Lower leg skin (tissue), 4 donors: Measurements from ENCODE around the gene KRTAP10-10. TPM values are rescaled to one million over a fixed set of nuclear protein-coding genes. Genes with fewer than 3 reads are reported as not detected.
"Not testable (repeated sequence)": the region's sequence is repeated elsewhere in the genome, so short reads cannot be mapped to it uniquely, and the experiment has no call there.

Source experiments
- DNase-seq, 2 donors: peaks; one replicate each; pipeline ENCODE4 v3.0.0-alpha.2; 2019; ENCODE audit warnings: low spot score in 2 of 2
- H3K4me3 ChIP-seq: fragments of 200-600 bp; sonication (generic); 2 replicates; pipeline ENCODE4 v1.5.1; 2017; ENCODE audit warnings: mild to moderate bottlenecking, low read depth; ENCODE audit not compliant: poor library complexity, severe bottlenecking
- POLR2A ChIP-seq, 2 donors: fragments of 450-650 bp; IDR thresholded peaks; one replicate each; pipeline ENCODE4 v1.6.1; 2016 to 2017; ENCODE audit warnings: antibody characterized with exemption in 2 of 2, mild to moderate bottlenecking in 1 of 2, moderate library complexity in 1 of 2
- WGBS, 2 donors: methylation state at CpG; one replicate each; pipeline ENCODE4 v1.1.5; 2018; 5-methylcytosine and 5-hydroxymethylcytosine counted together
- intact Hi-C: fragments of 100-400 bp; cut with DNase I; formaldehyde crosslinking; loops from one replicate; pipeline ENCODE4 v1.15.0; 2023; ENCODE audit warnings: low total_unique reads
- total RNA-seq, 4 donors: library from RNA; depleted of rRNA; stranded (reverse); fragments of >200 nt; gene quantifications; one replicate each; pipeline ENCODE4 v1.1.0, GENCODE V29; 2016
- TF ChIP-seq, protein P1 (sequence below), 3 donors: fragments of 450-650 bp; IDR thresholded peaks; one replicate each; pipeline ENCODE4 v1.5.1; 2016; ENCODE audit warnings: antibody characterized with exemption in 3 of 3, mild to moderate bottlenecking in 3 of 3, moderate library complexity in 2 of 3

Gene KRTAP10-10
- total RNA-seq, 4 donors from 2014 or later: 5.3 TPM; not detected in 3

DNA sequence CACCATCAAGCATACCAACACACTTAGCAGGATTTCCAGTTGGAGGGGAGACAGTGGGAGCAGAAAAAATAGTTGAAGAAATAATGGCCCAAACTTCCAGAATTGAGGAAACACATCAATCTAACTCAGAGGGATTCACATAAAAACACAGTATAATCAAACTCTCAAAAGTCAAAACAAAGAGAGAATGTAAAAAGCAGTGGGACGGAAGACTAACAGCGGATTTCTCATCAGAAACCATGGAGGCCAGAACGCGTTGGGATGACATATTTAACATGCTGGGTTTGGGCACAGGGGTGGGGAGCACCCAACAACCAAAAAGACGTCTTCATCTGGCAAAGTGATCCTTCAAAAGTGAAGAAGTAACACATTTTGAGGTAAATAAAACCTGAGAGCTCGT, 17.3 kb upstream of the KRTAP10-10 start:
- TF ChIP-seq POLR2A (IDR thresholded peaks at IDR 0.05): no peak
- TF ChIP-seq, protein P1, sequence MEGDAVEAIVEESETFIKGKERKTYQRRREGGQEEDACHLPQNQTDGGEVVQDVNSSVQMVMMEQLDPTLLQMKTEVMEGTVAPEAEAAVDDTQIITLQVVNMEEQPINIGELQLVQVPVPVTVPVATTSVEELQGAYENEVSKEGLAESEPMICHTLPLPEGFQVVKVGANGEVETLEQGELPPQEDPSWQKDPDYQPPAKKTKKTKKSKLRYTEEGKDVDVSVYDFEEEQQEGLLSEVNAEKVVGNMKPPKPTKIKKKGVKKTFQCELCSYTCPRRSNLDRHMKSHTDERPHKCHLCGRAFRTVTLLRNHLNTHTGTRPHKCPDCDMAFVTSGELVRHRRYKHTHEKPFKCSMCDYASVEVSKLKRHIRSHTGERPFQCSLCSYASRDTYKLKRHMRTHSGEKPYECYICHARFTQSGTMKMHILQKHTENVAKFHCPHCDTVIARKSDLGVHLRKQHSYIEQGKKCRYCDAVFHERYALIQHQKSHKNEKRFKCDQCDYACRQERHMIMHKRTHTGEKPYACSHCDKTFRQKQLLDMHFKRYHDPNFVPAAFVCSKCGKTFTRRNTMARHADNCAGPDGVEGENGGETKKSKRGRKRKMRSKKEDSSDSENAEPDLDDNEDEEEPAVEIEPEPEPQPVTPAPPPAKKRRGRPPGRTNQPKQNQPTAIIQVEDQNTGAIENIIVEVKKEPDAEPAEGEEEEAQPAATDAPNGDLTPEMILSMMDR (IDR thresholded peaks at IDR 0.05): no peak
- no peak for DNase-seq
- no peak overlapping the region for H3K4me3 ChIP-seq
- intact Hi-C loops: no loop called here
- WGBS, 2 donors: 89 to 90% methylated on average over 6 of the region's 6 CpGs

DNA sequence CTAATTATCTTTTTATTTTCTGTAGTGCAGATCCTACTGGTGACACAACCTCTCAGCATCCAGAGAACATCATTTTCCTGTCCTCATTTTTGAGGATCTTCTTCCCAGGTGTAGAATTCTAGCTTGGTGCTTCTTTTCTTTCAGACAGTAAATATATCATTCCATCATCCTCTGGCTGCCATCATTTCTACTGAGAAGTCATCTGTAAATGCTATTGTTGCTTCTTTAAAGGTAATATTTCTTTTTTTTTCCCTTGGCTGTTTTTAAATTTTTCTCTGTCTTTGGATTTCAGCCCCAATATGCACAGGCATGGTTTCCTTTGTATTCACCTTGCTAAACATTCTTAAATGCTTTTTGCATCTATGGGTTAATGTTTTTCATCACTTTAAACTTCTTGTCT, 13.6 kb upstream of the KRTAP10-10 start:
- H3K4me3 ChIP-seq: no peak overlapping the region
- TF ChIP-seq POLR2A (IDR thresholded peaks at IDR 0.05): no peak
- TF ChIP-seq, protein P1 (IDR thresholded peaks at IDR 0.05): no peak
- no peak for DNase-seq
- intact Hi-C loops: no loop called here

DNA sequence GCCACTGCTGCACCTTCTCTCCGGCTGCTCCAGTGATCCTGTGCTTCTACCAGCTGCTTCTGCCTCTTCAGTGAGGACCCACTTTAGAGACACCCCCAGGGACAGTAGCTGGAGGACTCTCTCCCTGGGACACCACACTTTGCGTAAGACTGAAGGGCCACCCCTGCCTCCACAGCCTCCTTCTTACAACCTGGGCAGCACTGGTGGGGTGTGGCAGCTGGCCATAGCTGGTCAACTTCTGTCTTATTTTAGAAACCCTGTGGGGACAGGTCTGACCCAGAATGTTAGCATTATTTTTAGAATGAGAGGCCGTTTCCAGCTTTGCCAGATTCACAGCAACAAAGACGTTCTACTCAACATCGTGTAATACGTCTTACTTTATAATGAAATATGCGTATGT, 11.4 kb upstream of the KRTAP10-10 start:
- no peak for DNase-seq
- intact Hi-C loops: no loop called here
- H3K4me3 ChIP-seq: no peak overlapping the region
- TF ChIP-seq, protein P1 (IDR thresholded peaks at IDR 0.05): no peak
- TF ChIP-seq POLR2A (IDR thresholded peaks at IDR 0.05): no peak
- 86 to 89% methylated on average over 7 of the region's 7 CpGs for WGBS, 2 donors

DNA sequence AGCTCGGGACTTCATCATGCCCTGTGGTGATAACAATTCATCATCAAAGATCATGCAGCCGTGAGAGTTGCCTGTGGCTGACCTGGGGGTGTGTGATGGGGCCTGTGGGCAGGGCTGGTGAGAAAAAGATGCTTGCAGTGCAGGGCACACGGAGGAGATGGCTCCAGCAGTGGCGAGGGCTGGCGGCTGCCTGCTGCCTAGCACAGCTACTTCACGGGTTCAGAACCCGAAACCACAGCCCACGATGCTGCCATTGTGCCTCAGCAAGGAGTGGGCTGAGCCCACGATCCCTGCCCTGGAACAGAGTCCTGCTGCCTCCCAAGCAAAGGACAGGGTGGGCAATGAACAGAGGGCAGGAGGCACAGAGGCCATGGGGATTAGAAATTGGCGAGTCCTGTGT, 10.9 kb upstream of the KRTAP10-10 start:
- H3K4me3 ChIP-seq: no peak overlapping the region
- WGBS, 2 donors: 71 to 76% methylated on average over 10 of the region's 10 CpGs
- intact Hi-C loops: no loop called here
- DNase-seq: no peak
- TF ChIP-seq POLR2A (IDR thresholded peaks at IDR 0.05): no peak
- TF ChIP-seq, protein P1 (IDR thresholded peaks at IDR 0.05): no peak

DNA sequence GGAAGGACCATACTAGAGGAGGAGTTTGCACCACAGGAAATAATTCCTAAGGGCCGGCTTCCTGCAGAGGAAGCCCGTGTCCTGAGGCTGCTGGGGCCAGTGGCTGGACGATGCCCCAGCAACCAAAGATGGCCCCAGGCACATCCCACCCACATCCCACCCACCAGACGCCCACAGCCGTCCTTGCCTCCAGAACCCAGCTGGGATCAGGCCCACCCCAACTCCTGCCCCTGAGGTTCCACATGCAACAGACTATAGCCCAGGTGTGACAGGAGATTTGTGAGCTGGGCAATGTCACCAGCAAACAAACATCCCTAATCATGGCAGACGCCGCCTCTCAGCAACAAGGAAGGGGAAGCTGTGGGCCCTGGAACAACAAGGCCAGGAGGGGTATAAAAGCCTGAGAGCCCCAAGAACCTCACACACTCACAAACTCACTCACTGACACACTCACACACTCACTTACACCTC, 10.4 kb upstream of the KRTAP10-10 start, which contains the start of gene KRTAP10-9:
KRTAP10-9 (plus strand) TSS at position 421 of the 471 bp plus-strand sequence. CDS start 79 bp downstream, outside the sequence.
- TF ChIP-seq, protein P1 (IDR thresholded peaks at IDR 0.05): no peak
- TF ChIP-seq POLR2A (IDR thresholded peaks at IDR 0.05): no peak
- no peak for DNase-seq
- no peak within 1 kb of the TSS for H3K4me3 ChIP-seq
- intact Hi-C loops: no loop called here
- 76 to 77% methylated on average over 6 to 7 of the region's 7 CpGs for WGBS, 2 donors

DNA sequence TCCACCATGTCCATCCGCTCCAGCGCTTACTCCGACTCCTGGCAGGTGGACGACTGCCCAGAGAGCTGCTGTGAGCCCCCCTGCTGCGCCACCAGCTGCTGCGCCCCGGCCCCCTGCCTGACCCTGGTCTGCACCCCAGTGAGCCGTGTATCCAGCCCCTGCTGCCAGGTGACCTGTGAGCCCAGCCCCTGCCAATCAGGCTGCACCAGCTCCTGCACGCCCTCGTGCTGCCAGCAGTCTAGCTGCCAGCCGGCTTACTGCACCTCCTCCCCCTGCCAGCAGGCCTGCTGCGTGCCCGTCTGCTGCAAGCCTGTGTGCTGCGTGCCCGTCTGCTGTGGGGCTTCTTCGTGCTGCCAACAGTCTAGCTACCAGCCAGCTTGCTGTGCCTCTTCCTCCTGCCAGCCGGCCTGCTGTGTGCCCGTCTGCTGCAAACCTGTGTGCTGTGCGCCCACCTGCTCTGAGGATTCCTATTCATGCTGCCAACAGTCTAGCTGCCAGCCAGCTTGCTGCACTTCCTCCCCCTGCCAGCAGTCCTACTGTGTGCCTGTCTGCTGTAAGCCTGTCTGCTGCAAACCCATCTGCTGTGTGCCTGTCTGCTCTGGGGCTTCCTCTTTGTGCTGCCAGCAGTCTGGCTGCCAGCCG, 9.9 kb upstream of the KRTAP10-10 start:
- intact Hi-C loops: not testable (repeated sequence)

DNA sequence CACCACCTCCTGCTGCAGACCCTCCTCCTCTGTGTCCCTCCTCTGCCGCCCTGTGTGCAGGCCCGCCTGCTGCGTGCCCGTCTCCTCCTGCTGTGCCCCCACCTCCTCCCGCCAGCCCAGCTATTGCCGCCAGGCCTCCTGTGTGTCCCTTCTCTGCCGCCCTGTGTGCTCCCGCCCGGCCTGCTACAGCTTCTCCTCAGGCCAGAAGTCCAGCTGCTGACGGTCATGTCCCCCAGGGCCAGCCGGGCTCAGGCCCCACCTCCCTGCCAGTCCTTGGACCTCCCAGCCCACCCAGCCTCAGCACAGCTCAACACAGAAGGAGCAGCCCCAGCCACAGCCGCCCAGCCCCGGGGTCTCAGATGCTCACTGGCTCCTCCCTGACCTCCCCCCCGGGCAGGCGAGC, 9.3 kb upstream of the KRTAP10-10 start:
- H3K4me3 ChIP-seq, intact Hi-C loops, DNase-seq: not testable (repeated sequence)
- 60 to 64% methylated on average over 10 to 15 of the region's 15 CpGs for WGBS, 2 donors

More for the DNA sequence above, 9.9 kb upstream of the KRTAP10-10 start:
- DNase-seq, H3K4me3 ChIP-seq: not testable (repeated sequence)
- 84 to 91% methylated on average over 16 to 20 of the region's 20 CpGs for WGBS, 2 donors
